GM21367 (cell line): ENCODE data around the gene CTSL.
"Not testable (repeated sequence)": the region's sequence is repeated elsewhere in the genome, so short reads cannot be mapped to it uniquely, and the experiment has no call there.

Experiments used
- ATAC-seq: cut with Tn5 transposase; IDR thresholded peaks from one replicate; pipeline ENCODE4 v1.9.1; 2021; ENCODE audit not compliant: unreplicated experiment

CTSL gene

GRCh38 chr9:87751423-87751822 is 25.5 kb downstream of the CTSL start:
- ATAC-seq, result no peak

GRCh38 chr9:87751868-87752267 is 25.9 kb downstream of the CTSL start:
- no peak for ATAC-seq

- no peak for ATAC-seq
These were observed 27.4 kb downstream of the CTSL start for GRCh38 chr9:87753313-87753712.

- ATAC-seq, result not testable (repeated sequence)
These were observed 32.4 kb downstream of the CTSL start for GRCh38 chr9:87758330-87758729.

GRCh38 chr9:87759980-87760379 is 34.1 kb downstream of the CTSL start:
- not testable (repeated sequence) for ATAC-seq

GRCh38 chr9:87760529-87760928 is 34.6 kb downstream of the CTSL start:
- ATAC-seq, result no peak

GRCh38 chr9:87763286-87763685 is 37.4 kb downstream of the CTSL start:
- ATAC-seq, result no peak

- ATAC-seq, result no peak
These were observed 39.6 kb downstream of the CTSL start for GRCh38 chr9:87765521-87765920.

- ATAC-seq, result no peak
These were observed 40.8 kb downstream of the CTSL start for GRCh38 chr9:87766697-87767096.

GRCh38 chr9:87770616-87771315 is 44.8 kb downstream of the CTSL start:
- ATAC-seq, result no peak

GRCh38 chr9:87771316-87772006 is 45.5 kb downstream of the CTSL start:
- ATAC-seq, result no peak

GRCh38 chr9:87776481-87777379 is 50.8 kb downstream of the CTSL start:
- ATAC-seq, result no peak

- no peak for ATAC-seq
These were observed 53.1 kb downstream of the CTSL start for GRCh38 chr9:87778996-87779395.
